Esophagus squamous epithelium (tissue), 4 donors: ENCODE data around the gene ZKSCAN3.

Experiments used
- CTCF ChIP-seq, 6 experiments: fragments of 450-650 bp in 4 of 6; fragments of 200-600 bp in 2 of 6; sonication (generic) in 2 of 6; IDR thresholded peaks; one replicate each; pipeline ENCODE4 v1.5.1; 2016 to 2019; ENCODE audit warnings: antibody characterized with exemption in 6 of 6, mild to moderate bottlenecking in 4 of 6, moderate library complexity in 4 of 6
- POLR2A ChIP-seq, 4 donors: fragments of 450-650 bp; IDR thresholded peaks; one replicate each; pipeline ENCODE4 v1.6.1; 2017; ENCODE audit warnings: antibody characterized with exemption in 4 of 4, mild to moderate bottlenecking in 4 of 4, moderate library complexity in 3 of 4

- TF ChIP-seq CTCF (IDR thresholded peaks at IDR 0.05) (no peak), POLR2A (IDR thresholded peaks at IDR 0.05) (no peak)
Measured at GRCh38 chr6:28390688-28391087, 40.9 kb downstream of the ZKSCAN3 start.
